Nephron progenitor cell (in vitro differentiated cells): ENCODE results near the gene RARRES2.

Experiments used
- DNase-seq: peaks from one replicate; pipeline ENCODE4 v3.0.0; 2021
- H3K27ac Mint-ChIP-seq: 2 replicates; pipeline ENCODE4 v1.8.0; 2021; ENCODE audit warnings: mild to moderate bottlenecking, moderate library complexity, mixed read lengths
- H3K27me3 Mint-ChIP-seq: 2 replicates; pipeline ENCODE4 v1.8.0; 2021; ENCODE audit warnings: mild to moderate bottlenecking, low read depth, mixed read lengths; ENCODE audit not compliant: poor library complexity
- H3K36me3 Mint-ChIP-seq: 2 replicates; pipeline ENCODE4 v1.8.0; 2021; ENCODE audit warnings: low read depth, mixed read lengths
- H3K4me1 Mint-ChIP-seq: 2 replicates; pipeline ENCODE4 v1.8.0; 2021; ENCODE audit warnings: mixed read lengths
- H3K4me3 Mint-ChIP-seq: 2 replicates; pipeline ENCODE4 v1.8.0; 2021; ENCODE audit warnings: mild to moderate bottlenecking, moderate library complexity, mixed read lengths
- H3K9me3 Mint-ChIP-seq: 2 replicates; pipeline ENCODE4 v1.8.0; 2021; ENCODE audit warnings: mild to moderate bottlenecking, moderate library complexity, mixed read lengths
- TF ChIP-seq, protein P1 (sequence below): fragments of 200-600 bp; sonication (generic); IDR thresholded peaks from 2 replicates; pipeline ENCODE4 v1.5.0; 2021; ENCODE audit warnings: antibody characterized with exemption

RARRES2 gene

DNA sequence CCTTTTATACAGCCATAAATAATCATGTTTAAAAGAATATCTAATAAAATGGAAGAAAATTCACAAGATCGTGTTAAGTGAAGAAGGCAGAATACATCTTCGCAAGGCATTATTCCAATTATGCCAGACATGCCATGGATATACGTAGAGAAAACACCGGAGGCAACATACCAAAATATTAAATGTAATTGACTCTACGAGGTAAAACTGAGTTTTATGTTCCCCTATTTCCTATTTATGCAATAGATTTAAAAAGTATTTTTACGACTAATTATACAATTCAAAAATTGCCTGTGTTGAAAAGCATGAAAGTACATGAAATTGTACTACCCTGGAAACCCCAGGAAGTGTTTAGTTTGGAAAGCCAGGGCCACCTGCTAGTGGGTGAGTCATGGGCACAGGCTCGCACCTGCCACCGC, 26.3 kb upstream of the RARRES2 start:
- Mint-ChIP-seq H3K27me3 (no peaks in the 10 kb centered on the region), H3K27ac (peak overlapping the region; percentile 95), H3K36me3 (peaks cover 8% of the 10 kb centered on the region), H3K4me3 (peak overlapping the region; percentile 69), H3K4me1 (peaks cover 64% of the 10 kb centered on the region), H3K9me3 (no peaks in the 10 kb centered on the region)
- DNase-seq, result no peak
- TF ChIP-seq, protein P1, sequence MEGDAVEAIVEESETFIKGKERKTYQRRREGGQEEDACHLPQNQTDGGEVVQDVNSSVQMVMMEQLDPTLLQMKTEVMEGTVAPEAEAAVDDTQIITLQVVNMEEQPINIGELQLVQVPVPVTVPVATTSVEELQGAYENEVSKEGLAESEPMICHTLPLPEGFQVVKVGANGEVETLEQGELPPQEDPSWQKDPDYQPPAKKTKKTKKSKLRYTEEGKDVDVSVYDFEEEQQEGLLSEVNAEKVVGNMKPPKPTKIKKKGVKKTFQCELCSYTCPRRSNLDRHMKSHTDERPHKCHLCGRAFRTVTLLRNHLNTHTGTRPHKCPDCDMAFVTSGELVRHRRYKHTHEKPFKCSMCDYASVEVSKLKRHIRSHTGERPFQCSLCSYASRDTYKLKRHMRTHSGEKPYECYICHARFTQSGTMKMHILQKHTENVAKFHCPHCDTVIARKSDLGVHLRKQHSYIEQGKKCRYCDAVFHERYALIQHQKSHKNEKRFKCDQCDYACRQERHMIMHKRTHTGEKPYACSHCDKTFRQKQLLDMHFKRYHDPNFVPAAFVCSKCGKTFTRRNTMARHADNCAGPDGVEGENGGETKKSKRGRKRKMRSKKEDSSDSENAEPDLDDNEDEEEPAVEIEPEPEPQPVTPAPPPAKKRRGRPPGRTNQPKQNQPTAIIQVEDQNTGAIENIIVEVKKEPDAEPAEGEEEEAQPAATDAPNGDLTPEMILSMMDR, result no peak

- Mint-ChIP-seq H3K27ac (no peak overlapping the region), H3K9me3 (no peaks in the 10 kb centered on the region), H3K36me3 (peaks cover 4% of the 10 kb centered on the region), H3K4me3 (no peak overlapping the region), H3K4me1 (peaks cover 78% of the 10 kb centered on the region), H3K27me3 (no peaks in the 10 kb centered on the region)
- no peak for DNase-seq
- TF ChIP-seq, protein P1, result no peak
These were observed 24.4 kb upstream of the RARRES2 start for GRCh38 chr7:150365673-150366398.

- no peak overlapping the region for H3K27ac Mint-ChIP-seq
- no peak for DNase-seq
- H3K9me3 Mint-ChIP-seq, result no peaks in the 10 kb centered on the region
- no peak overlapping the region for H3K4me3 Mint-ChIP-seq
- H3K36me3 Mint-ChIP-seq, result no peaks in the 10 kb centered on the region
- TF ChIP-seq, protein P1, result no peak
- H3K27me3 Mint-ChIP-seq, result no peaks in the 10 kb centered on the region
- H3K4me1 Mint-ChIP-seq, result peaks cover 77% of the 10 kb centered on the region
These were observed 23.8 kb upstream of the RARRES2 start for GRCh38 chr7:150365194-150365593.

DNA sequence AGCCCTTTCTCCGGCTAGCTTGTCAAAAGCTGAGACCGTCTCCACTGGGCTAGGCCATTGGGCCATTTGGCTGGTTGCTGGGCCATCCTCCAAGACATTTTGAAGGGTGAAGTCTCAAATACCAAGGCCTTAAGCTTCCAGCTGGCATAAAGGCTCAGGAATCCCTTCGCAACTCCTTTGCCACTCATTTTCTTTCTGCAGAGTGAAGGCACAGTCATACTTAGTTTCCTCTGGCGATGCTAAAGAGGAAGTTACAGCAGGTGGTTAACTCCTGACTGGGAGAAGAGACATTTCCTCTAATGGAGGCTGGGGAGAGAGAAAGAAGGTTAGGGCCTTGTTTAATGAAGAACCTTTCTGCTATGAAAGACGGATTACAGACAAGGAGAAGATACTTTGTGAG, 22.4 kb upstream of the RARRES2 start:
- no peak for DNase-seq
- no peaks in the 10 kb centered on the region for H3K9me3 Mint-ChIP-seq
- peaks cover 71% of the 10 kb centered on the region for H3K4me1 Mint-ChIP-seq
- H3K36me3 Mint-ChIP-seq, result no peaks in the 10 kb centered on the region
- H3K27me3 Mint-ChIP-seq, result no peaks in the 10 kb centered on the region
- peak overlapping the region; percentile 23 for H3K27ac Mint-ChIP-seq
- H3K4me3 Mint-ChIP-seq, result no peak overlapping the region
- TF ChIP-seq, protein P1, result no peak

GRCh38 chr7:150363370-150363769, 21.9 kb upstream of the RARRES2 start:
- no peaks in the 10 kb centered on the region for H3K36me3 Mint-ChIP-seq

More at GRCh38 chr7:150363370-150363769, 21.9 kb upstream of the RARRES2 start:
- Mint-ChIP-seq H3K27me3 (no peaks in the 10 kb centered on the region), H3K9me3 (no peaks in the 10 kb centered on the region), H3K27ac (no peak overlapping the region), H3K4me3 (no peak overlapping the region), H3K4me1 (peaks cover 71% of the 10 kb centered on the region)
- TF ChIP-seq, protein P1, result no peak
- DNase-seq, result no peak
